22Rv1 (cell line): Measurements from ENCODE around the gene HTR7.

Source experiments
- ZFX ChIP-seq: fragments of 450-650 bp; IDR thresholded peaks from 2 replicates; pipeline ENCODE4 v1.6.1; 2017; ENCODE audit warnings: antibody characterized with exemption, borderline replicate concordance
- TF ChIP-seq, protein P1 (sequence below): fragments of 450-650 bp; IDR thresholded peaks from 2 replicates; pipeline ENCODE4 v1.5.1; 2017; ENCODE audit warnings: mild to moderate bottlenecking

DNA sequence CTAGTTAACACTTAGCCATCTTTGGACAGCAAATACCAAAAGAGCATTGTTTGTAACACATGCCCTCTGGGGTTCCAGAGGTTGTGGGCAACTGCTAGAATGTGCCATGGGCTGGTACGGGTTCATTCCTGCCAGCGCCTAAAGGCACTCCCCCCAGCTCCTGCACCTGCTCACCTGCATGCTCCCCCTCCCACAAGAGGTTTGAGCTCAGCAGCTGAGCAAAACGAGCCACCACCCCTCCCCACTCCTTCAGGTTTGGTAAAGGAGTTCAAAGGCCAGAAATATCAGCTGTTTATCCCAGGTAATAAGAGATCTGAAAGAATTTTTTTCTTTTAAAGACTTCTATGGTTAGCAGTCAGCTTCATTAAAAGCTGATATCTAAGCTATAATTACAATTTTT is 53.5 kb downstream of the HTR7 start:
- TF ChIP-seq, protein P1, sequence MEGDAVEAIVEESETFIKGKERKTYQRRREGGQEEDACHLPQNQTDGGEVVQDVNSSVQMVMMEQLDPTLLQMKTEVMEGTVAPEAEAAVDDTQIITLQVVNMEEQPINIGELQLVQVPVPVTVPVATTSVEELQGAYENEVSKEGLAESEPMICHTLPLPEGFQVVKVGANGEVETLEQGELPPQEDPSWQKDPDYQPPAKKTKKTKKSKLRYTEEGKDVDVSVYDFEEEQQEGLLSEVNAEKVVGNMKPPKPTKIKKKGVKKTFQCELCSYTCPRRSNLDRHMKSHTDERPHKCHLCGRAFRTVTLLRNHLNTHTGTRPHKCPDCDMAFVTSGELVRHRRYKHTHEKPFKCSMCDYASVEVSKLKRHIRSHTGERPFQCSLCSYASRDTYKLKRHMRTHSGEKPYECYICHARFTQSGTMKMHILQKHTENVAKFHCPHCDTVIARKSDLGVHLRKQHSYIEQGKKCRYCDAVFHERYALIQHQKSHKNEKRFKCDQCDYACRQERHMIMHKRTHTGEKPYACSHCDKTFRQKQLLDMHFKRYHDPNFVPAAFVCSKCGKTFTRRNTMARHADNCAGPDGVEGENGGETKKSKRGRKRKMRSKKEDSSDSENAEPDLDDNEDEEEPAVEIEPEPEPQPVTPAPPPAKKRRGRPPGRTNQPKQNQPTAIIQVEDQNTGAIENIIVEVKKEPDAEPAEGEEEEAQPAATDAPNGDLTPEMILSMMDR = no peak
- no peak for TF ChIP-seq ZFX
